ENCODE measurements around the gene NTSR2.

Gene NTSR2

GRCh38 chr2:11677136-11678055 is 7.4 kb upstream of the NTSR2 start:
- DNase-seq (ENCODE audit: low spot score): no peak
- TF ChIP-seq CTCF (IDR thresholded peaks at IDR 0.05; ENCODE audit: extremely low read depth, insufficient read depth, missing control alignments): no peak
- in situ Hi-C loops (cut with MboI; ENCODE audit: low pct_unique_long_range_greater_than_20kb, low sequenced_read_pairs, unreplicated experiment): loop anchor here (25.0 kb wide), 1 partner anchor 1335 kb away; no protein-coding TSS in a partner anchor

GRCh38 chr2:11676640-11677039 is 6.6 kb upstream of the NTSR2 start:
- DNase-seq (ENCODE audit: low spot score): no peak
- in situ Hi-C loops (cut with MboI; ENCODE audit: low pct_unique_long_range_greater_than_20kb, low sequenced_read_pairs, unreplicated experiment): loop anchor here (25.0 kb wide), 1 partner anchor 1336 kb away; no protein-coding TSS in a partner anchor

GRCh38 chr2:11675423-11676112 is 5.6 kb upstream of the NTSR2 start:
- in situ Hi-C loops (cut with MboI; ENCODE audit: low pct_unique_long_range_greater_than_20kb, low sequenced_read_pairs, unreplicated experiment): loop anchor here (25.0 kb wide), 1 partner anchor 1337 kb away; no protein-coding TSS in a partner anchor
- TF ChIP-seq CTCF (IDR thresholded peaks at IDR 0.05; ENCODE audit: extremely low read depth, insufficient read depth, missing control alignments): no peak

More at GRCh38 chr2:11676640-11677039, 6.6 kb upstream of the NTSR2 start:
- no peak for TF ChIP-seq CTCF (IDR thresholded peaks at IDR 0.05; ENCODE audit: extremely low read depth, insufficient read depth, missing control alignments)

GRCh38 chr2:11674983-11675382 is 5.0 kb upstream of the NTSR2 start:
- no peak for DNase-seq (ENCODE audit: low spot score)
- in situ Hi-C loops (cut with MboI; ENCODE audit: low pct_unique_long_range_greater_than_20kb, low sequenced_read_pairs, unreplicated experiment): loop anchor here (25.0 kb wide), 1 partner anchor 1337 kb away; no protein-coding TSS in a partner anchor

More at GRCh38 chr2:11675423-11676112, 5.6 kb upstream of the NTSR2 start:
- no peak for DNase-seq (ENCODE audit: low spot score)

GRCh38 chr2:11672407-11672806 is 2.4 kb upstream of the NTSR2 start:
- no peak for DNase-seq (ENCODE audit: low spot score)
- TF ChIP-seq CTCF (IDR thresholded peaks at IDR 0.05; ENCODE audit: extremely low read depth, insufficient read depth, missing control alignments): no peak
- in situ Hi-C loops (cut with MboI; ENCODE audit: low pct_unique_long_range_greater_than_20kb, low sequenced_read_pairs, unreplicated experiment): no loop called here

More at GRCh38 chr2:11674983-11675382, 5.0 kb upstream of the NTSR2 start:
- no peak for TF ChIP-seq CTCF (IDR thresholded peaks at IDR 0.05; ENCODE audit: extremely low read depth, insufficient read depth, missing control alignments)

DNA sequence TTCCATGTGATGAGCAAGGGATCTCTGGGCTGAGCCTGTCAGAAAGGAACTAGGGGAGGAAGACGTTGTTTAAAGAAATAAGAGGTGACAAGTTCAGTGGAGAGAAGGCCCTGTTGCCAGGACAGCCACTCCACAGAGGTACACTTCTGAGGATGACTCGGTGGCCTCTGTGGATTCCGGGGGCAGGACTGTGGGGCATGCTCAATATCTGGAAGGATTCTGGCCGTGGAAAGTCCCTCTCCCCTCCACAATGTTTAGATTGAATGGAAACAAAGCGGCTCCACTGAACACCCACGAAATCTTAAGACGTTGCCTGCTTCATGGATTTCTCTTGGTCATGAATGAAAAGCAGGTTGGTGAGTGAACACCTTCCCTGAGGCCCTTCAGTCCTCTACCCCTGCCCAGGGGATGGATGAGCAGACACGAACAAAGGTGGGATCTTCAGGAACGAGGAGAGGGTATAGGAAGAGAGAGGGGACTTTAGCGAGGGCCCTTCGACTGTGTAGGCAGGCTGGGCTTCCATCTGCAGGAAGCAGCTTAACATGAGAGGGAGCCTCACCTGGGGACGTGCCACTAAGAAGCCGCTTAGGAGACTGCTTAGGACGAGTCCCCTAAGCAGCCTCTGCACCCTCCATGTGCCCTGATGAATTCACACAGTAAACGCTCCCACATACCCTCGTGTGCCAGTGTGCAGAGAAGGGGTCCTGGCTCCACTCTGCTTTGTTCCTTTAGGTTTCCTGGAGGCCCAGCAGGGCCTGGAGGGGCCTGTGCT is 1.9 kb downstream of the NTSR2 start:
- DNase-seq (ENCODE audit: low spot score): no peak
- in situ Hi-C loops (cut with MboI; ENCODE audit: low pct_unique_long_range_greater_than_20kb, low sequenced_read_pairs, unreplicated experiment): no loop called here
- TF ChIP-seq CTCF (IDR thresholded peaks at IDR 0.05; ENCODE audit: extremely low read depth, insufficient read depth, missing control alignments): no peak
